PC-3 (cell line): Measurements from ENCODE around the gene EHD4.

Experiments used
- EZH2 ChIP-seq: fragments of 300-600 bp; sonication (generic); IDR thresholded peaks from one replicate; pipeline ENCODE4 v1.6.1; 2017; ENCODE audit warnings: antibody characterized with exemption, mild to moderate bottlenecking, low read length; ENCODE audit not compliant: unreplicated experiment
- EZH2phosphoT487 ChIP-seq: fragments of 300-600 bp; sonication (generic); IDR thresholded peaks from 2 replicates; pipeline ENCODE4 v1.6.1; 2018; ENCODE audit warnings: mild to moderate bottlenecking, antibody characterized with exemption, low read length, borderline replicate concordance
- TF ChIP-seq, protein P1 (sequence below): fragments of 300-600 bp; sonication (generic); conservative IDR thresholded peaks from 2 replicates; pipeline ENCODE4 v1.5.1; 2017; ENCODE audit warnings: antibody characterized with exemption, low read depth, mild to moderate bottlenecking, low read length

- TF ChIP-seq EZH2 (no peak), EZH2phosphoT487 (no peak)
- TF ChIP-seq, protein P1, sequence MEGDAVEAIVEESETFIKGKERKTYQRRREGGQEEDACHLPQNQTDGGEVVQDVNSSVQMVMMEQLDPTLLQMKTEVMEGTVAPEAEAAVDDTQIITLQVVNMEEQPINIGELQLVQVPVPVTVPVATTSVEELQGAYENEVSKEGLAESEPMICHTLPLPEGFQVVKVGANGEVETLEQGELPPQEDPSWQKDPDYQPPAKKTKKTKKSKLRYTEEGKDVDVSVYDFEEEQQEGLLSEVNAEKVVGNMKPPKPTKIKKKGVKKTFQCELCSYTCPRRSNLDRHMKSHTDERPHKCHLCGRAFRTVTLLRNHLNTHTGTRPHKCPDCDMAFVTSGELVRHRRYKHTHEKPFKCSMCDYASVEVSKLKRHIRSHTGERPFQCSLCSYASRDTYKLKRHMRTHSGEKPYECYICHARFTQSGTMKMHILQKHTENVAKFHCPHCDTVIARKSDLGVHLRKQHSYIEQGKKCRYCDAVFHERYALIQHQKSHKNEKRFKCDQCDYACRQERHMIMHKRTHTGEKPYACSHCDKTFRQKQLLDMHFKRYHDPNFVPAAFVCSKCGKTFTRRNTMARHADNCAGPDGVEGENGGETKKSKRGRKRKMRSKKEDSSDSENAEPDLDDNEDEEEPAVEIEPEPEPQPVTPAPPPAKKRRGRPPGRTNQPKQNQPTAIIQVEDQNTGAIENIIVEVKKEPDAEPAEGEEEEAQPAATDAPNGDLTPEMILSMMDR = no peak
Observed at GRCh38 chr15:42002333-42002732, 30.0 kb upstream of the EHD4 start.
